ENCODE results near the gene LGR4.

DNA sequence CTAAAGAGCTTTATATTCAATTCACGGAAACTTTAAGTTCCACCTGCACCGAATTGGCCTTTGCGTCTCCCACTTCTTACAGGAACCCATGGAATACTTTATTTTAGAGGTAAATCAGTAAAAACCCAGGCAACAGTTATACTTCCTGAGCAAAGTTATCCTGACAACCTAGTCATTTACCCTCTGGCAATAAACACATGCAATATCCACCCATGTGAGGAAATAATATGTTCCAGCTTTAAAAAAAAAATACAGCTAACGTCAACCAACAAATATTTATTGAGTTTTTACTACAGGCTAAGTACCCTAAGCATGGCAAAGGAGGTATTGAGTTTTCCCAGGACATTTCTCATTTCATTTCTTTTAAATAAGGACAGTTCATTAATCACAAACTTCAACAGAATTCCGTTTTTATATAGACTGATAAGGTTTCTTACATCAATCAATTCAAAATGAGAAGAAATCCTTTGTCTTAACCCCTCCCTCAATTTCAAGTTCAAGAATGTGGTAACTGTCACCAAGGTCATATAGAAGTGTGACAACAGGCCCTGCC lies 71.2 kb downstream of the LGR4 start:
- TF ChIP-seq POLR2A (IDR thresholded peaks at IDR 0.05) (no peak), POLR2AphosphoS5 (IDR thresholded peaks at IDR 0.05) (no peak)
- TF ChIP-seq, protein P1, sequence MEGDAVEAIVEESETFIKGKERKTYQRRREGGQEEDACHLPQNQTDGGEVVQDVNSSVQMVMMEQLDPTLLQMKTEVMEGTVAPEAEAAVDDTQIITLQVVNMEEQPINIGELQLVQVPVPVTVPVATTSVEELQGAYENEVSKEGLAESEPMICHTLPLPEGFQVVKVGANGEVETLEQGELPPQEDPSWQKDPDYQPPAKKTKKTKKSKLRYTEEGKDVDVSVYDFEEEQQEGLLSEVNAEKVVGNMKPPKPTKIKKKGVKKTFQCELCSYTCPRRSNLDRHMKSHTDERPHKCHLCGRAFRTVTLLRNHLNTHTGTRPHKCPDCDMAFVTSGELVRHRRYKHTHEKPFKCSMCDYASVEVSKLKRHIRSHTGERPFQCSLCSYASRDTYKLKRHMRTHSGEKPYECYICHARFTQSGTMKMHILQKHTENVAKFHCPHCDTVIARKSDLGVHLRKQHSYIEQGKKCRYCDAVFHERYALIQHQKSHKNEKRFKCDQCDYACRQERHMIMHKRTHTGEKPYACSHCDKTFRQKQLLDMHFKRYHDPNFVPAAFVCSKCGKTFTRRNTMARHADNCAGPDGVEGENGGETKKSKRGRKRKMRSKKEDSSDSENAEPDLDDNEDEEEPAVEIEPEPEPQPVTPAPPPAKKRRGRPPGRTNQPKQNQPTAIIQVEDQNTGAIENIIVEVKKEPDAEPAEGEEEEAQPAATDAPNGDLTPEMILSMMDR (IDR thresholded peaks at IDR 0.05 in 8 of 11, conservative IDR thresholded peaks at IDR 0.05 in 3 of 11) = no peak
